MM.1S (cell line): ENCODE data around the gene FBLN2.

Source experiments
- DNase-seq: peaks from one replicate; pipeline ENCODE4 v3.0.0-alpha.2; 2015
- H2AFZ ChIP-seq: fragments of 300-600 bp; sonication (generic); 2 replicates; pipeline ENCODE4 v1.6.0; 2016; ENCODE audit warnings: antibody characterized with exemption, low read length
- H3F3A ChIP-seq: fragments of 300-600 bp; sonication (generic); 2 replicates; pipeline ENCODE4 v1.6.1; 2016; ENCODE audit warnings: mild to moderate bottlenecking, antibody characterized with exemption, low read length, moderate library complexity, mixed read lengths; ENCODE audit not compliant: insufficient read depth
- H3K27ac ChIP-seq: fragments of 300-600 bp; sonication (generic); 2 replicates; pipeline ENCODE4 v1.5.1; 2016; ENCODE audit warnings: mild to moderate bottlenecking, low read length
- H3K27me3 ChIP-seq: fragments of 300-600 bp; sonication (generic); replicated peaks from 2 replicates; pipeline ENCODE4 v1.6.0; 2016; ENCODE audit warnings: low read length; ENCODE audit not compliant: insufficient read depth
- H3K36me3 ChIP-seq: fragments of 300-600 bp; sonication (generic); replicated peaks from 2 replicates; pipeline ENCODE4 v1.6.1; 2016; ENCODE audit warnings: mild to moderate bottlenecking, low read length, mixed read lengths; ENCODE audit not compliant: insufficient read depth
- H3K4me1 ChIP-seq: fragments of 300-600 bp; sonication (generic); 2 replicates; pipeline ENCODE4 v1.6.1; 2016; ENCODE audit warnings: low read length, mixed read lengths
- H3K4me2 ChIP-seq: fragments of 300-600 bp; sonication (generic); 2 replicates; pipeline ENCODE4 v1.6.0; 2016; ENCODE audit warnings: low read depth, low read length
- H3K4me3 ChIP-seq: fragments of 300-600 bp; sonication (generic); 2 replicates; pipeline ENCODE4 v1.5.1; 2016; ENCODE audit warnings: low read length, mixed read lengths
- H3K79me2 ChIP-seq: fragments of 300-600 bp; sonication (generic); 2 replicates; pipeline ENCODE4 v1.6.1; 2016; ENCODE audit warnings: mixed run types, low read length, mixed read lengths
- H3K9ac ChIP-seq: fragments of 300-600 bp; sonication (generic); 2 replicates; pipeline ENCODE4 v1.6.1; 2016; ENCODE audit warnings: low read length, mixed read lengths
- H3K9me2 ChIP-seq: fragments of 300-600 bp; sonication (generic); replicated peaks from 2 replicates; pipeline ENCODE4 v1.6.1; 2016; ENCODE audit warnings: mild to moderate bottlenecking, low read length, mixed read lengths; ENCODE audit not compliant: insufficient read depth
- H3K9me3 ChIP-seq: fragments of 300-600 bp; sonication (generic); replicated peaks from 2 replicates; pipeline ENCODE4 v1.6.1; 2016; ENCODE audit warnings: mild to moderate bottlenecking, low read length, mixed read lengths; ENCODE audit not compliant: insufficient read depth
- H4K20me1 ChIP-seq: fragments of 300-600 bp; sonication (generic); 2 replicates; pipeline ENCODE4 v1.6.1; 2016; ENCODE audit warnings: mild to moderate bottlenecking, low read length, moderate library complexity, mixed read lengths; ENCODE audit not compliant: insufficient read depth
- CTCF ChIP-seq: fragments of 300-600 bp; sonication (generic); IDR thresholded peaks from 2 replicates; pipeline ENCODE4 v1.5.1; 2016; ENCODE audit warnings: antibody characterized with exemption, low read length, mixed read lengths
- EZH2 ChIP-seq: fragments of 300-600 bp; sonication (generic); optimal IDR thresholded peaks from 2 replicates; pipeline ENCODE3; 2017; ENCODE audit warnings: low read depth, mild to moderate bottlenecking, antibody characterized with exemption, low read length, mixed read lengths
- EZH2phosphoT487 ChIP-seq: fragments of 300-600 bp; sonication (generic); IDR thresholded peaks from 2 replicates; pipeline ENCODE4 v1.6.1; 2018; ENCODE audit warnings: antibody characterized with exemption, low read length

The FBLN2 gene

GRCh38 chr3:13547591-13548371, 1.1 kb upstream of the FBLN2 start:
- H3K79me2 ChIP-seq, result no peaks in the 10 kb centered on the region
- no peak overlapping the region for H3K9ac ChIP-seq
- H3K36me3 ChIP-seq, result no peaks in the 10 kb centered on the region
- no peaks in the 10 kb centered on the region for H3K4me1 ChIP-seq
- H3F3A ChIP-seq, result no peaks in the 10 kb centered on the region
- no peaks in the 10 kb centered on the region for H4K20me1 ChIP-seq
- H3K9me3 ChIP-seq, result no peaks in the 10 kb centered on the region
- no peaks in the 10 kb centered on the region for H3K9me2 ChIP-seq
- H3K27me3 ChIP-seq, result peaks cover 87% of the 10 kb centered on the region
- H3K27ac ChIP-seq, result no peak overlapping the region
- TF ChIP-seq CTCF, result no peak
- TF ChIP-seq EZH2phosphoT487, result no peak
- TF ChIP-seq EZH2, result no peak
- H3K4me2 ChIP-seq, result no peak overlapping the region
- H2AFZ ChIP-seq, result no peak overlapping the region
- H3K4me3 ChIP-seq, result no peak overlapping the region
- DNase-seq, result no peak

- H3K27ac ChIP-seq, result no peak overlapping the region
- no peak for DNase-seq
- H3K4me1 ChIP-seq, result no peaks in the 10 kb centered on the region
- H3F3A ChIP-seq, result no peaks in the 10 kb centered on the region
- TF ChIP-seq EZH2 (no peak), EZH2phosphoT487 (no peak), CTCF (no peak)
- H3K27me3 ChIP-seq, result peaks cover 89% of the 10 kb centered on the region
- no peak overlapping the region for H2AFZ ChIP-seq
- H3K79me2 ChIP-seq, result no peaks in the 10 kb centered on the region
- no peak overlapping the region for H3K4me2 ChIP-seq
- no peaks in the 10 kb centered on the region for H3K9me3 ChIP-seq
- H3K36me3 ChIP-seq, result no peaks in the 10 kb centered on the region
- no peak overlapping the region for H3K4me3 ChIP-seq
- no peak overlapping the region for H3K9ac ChIP-seq
- H3K9me2 ChIP-seq, result no peaks in the 10 kb centered on the region
- H4K20me1 ChIP-seq, result no peaks in the 10 kb centered on the region
Measured at GRCh38 chr3:13549623-13550422, 898 bp downstream of the FBLN2 start.

- H3K27ac ChIP-seq, result no peak overlapping the region
- H3K4me3 ChIP-seq, result no peak overlapping the region
- no peaks in the 10 kb centered on the region for H3K79me2 ChIP-seq
- no peaks in the 10 kb centered on the region for H4K20me1 ChIP-seq
- TF ChIP-seq EZH2phosphoT487, result no peak
- TF ChIP-seq CTCF, result no peak
- no peak for TF ChIP-seq EZH2
- H3K9me3 ChIP-seq, result no peaks in the 10 kb centered on the region
- no peaks in the 10 kb centered on the region for H3K36me3 ChIP-seq
- H3K9ac ChIP-seq, result no peak overlapping the region
- H2AFZ ChIP-seq, result no peak overlapping the region
- DNase-seq, result no peak
- H3K27me3 ChIP-seq, result peaks cover 88% of the 10 kb centered on the region
- H3K9me2 ChIP-seq, result no peaks in the 10 kb centered on the region
- H3K4me2 ChIP-seq, result no peak overlapping the region
- H3K4me1 ChIP-seq, result no peaks in the 10 kb centered on the region
- no peaks in the 10 kb centered on the region for H3F3A ChIP-seq
Measured at GRCh38 chr3:13550423-13550690, 1.4 kb downstream of the FBLN2 start.
